Stimulated activated CD4-positive, alpha-beta T cell treated with anti-CD3 and anti-CD28 coated beads, Interleukin-15, amount 100 ng/mL, for 1 hour (primary cell): ENCODE results near the gene SPTBN2.
"Not testable (repeated sequence)": the region's sequence is repeated elsewhere in the genome, so short reads cannot be mapped to it uniquely, and the experiment has no call there.

ENCODE experiments used
- DNase-seq, 2 donors: peaks; one replicate each; pipeline ENCODE4 v3.0.0-alpha.2; 2020; ENCODE audit warnings: low read depth in 1 of 2, low spot score in 1 of 2

The SPTBN2 gene

DNA sequence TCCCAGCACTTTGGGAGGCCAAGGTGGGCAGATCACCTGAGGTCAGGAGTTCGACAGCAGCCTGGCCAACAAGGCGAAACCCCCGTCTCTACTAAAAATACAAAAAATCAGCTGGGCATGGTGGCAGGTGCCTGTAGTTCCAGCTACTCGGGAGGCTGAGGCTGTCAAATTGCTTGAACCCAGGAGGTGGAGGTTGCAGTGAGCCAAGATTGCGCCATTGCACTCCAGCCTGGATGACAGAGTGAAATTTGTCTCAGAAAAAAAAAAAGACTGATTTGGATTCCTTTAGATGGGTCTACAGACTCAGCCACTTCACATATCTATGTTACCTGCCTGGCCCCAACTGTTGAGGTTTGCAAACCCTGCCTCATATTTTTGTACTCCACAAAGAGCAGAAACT lies 4.8 kb downstream of the SPTBN2 start:
- not testable (repeated sequence) for DNase-seq

- DNase-seq = no peak
Measured at GRCh38 chr11:66723693-66724092, 5.3 kb downstream of the SPTBN2 start.

GRCh38 chr11:66722745-66723651 lies 6.0 kb downstream of the SPTBN2 start:
- DNase-seq = no peak

- no peak for DNase-seq
Measured at GRCh38 chr11:66721939-66722338, 7.1 kb downstream of the SPTBN2 start.

GRCh38 chr11:66720899-66721470 lies 8.0 kb downstream of the SPTBN2 start:
- DNase-seq = no peak

- DNase-seq = no peak
Measured at GRCh38 chr11:66720223-66720898, 8.7 kb downstream of the SPTBN2 start.

GRCh38 chr11:66719111-66719872 lies 9.7 kb downstream of the SPTBN2 start:
- no peak for DNase-seq

GRCh38 chr11:66718320-66718971 lies 10.6 kb downstream of the SPTBN2 start:
- no peak for DNase-seq

- no peak for DNase-seq
Measured at GRCh38 chr11:66717925-66718319, 11.1 kb downstream of the SPTBN2 start.

- no peak for DNase-seq
Measured at GRCh38 chr11:66716996-66717395, 12.0 kb downstream of the SPTBN2 start.

DNA sequence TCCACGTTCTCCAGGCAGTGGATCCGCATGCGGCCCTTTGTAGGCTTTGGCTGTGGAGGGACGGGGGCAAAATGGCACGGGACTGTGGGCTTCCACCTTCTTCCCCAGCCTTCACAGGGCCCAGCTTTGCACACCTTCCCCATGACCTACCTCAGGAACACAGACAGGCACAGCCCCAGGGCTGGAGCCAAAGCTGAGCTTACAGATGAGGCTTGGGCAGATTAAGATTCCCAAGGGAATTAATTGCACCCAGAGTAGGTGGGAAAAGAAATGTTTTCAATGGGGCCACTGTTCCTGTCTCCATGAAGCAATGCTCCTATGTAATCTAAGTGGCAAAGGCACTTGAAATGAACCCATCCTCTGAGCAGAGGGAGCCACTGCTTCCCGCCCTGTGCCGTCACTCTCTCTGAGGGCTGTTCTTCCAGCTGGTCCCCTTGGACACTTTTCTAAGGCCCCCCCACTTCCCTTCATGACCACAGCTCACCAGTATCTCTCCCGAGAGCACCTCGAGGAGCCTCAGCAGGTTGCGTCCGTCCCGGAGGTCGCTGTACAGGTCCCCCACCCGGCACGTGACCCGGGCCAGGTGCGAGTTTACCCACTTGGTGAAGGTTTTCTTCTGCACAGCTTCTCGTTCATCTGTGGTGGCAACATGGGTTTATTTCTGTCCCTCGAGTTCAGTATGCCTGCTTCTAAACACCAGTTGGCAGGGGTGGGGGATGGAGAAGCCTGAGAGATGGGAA lies 13.5 kb downstream of the SPTBN2 start:
- no peak for DNase-seq

DNA sequence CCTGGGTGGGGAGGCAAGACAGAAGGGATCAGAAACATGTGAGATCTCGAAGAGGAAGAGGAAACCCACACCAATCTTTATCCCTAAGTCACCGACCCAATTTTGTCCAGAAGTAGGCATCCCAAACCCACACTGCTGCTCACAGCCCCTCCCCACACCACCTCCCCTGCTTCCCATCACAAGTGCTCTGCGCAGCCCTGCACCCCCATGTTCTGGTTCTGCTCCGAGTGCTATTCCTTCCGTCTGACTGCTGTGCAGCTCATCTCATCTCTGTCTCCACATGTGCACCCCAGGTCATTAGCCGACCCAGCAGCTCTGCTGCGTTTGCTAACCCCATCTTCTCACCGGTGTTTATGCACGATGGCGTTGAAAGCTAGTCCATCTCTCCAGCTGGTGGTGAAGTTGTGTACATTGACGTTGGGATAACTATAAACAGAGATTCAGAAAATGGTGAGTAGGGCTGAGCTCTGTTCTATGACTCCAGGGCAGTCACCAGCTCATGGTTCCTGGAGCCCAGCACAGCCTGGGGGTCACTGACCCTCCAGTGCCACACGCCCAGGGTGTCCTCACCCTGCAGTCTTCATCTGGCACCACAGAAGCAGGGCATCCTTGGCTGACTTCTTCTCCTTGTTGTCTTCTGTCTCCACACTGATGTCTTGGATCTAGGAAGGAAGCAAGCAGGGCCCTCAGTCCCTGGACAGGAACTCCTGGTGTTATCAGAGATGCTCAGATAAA lies 15.1 kb downstream of the SPTBN2 start:
- no peak for DNase-seq

DNA sequence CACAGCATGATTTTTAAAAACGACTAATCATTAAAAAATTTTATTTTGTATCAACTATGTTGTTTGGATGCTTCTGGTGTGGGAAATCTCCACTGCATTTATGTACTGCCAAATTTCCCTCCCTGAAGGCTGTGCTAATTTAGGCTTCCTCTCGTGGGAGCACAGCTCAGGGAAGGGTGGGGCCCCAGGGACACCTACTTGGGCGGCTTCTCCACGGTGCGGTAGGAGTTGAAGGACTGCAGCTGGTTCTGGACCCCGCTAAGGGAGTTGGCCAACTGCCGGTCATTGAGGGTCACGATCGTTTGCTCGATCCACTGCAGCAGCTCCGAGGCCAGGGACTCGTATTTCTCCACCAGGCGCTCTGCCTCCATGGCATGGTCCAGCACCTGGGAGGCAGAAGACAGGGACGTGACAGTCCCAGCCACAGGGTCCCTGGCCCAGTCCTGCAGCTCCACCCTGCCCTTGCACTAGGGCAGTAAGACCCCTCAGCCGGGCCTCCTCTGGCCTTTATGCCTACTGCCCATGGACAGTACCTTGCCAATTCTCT lies 18.6 kb downstream of the SPTBN2 start:
- no peak for DNase-seq

- no peak for DNase-seq
Measured at GRCh38 chr11:66708701-66709100, 20.3 kb downstream of the SPTBN2 start.

DNA sequence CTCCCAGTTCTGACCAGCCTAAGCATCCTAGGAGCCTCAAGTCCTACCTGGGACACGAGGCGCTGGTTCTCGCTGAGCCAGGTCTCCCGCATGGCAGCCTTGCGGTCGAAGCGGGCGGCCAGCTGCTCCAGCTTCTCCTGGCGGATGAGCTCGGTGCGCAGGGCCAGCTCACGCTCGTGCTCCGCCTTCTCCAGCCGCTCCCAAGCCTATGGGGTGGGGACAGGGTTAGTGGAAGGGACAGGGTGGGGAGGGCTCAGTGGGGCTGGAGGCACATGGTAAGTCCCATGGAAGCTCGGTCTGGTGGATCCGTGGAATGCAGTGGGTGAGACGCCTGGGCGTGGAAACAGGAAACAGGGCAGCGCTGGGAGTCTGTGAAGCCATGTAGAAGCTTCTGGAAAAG lies 20.9 kb downstream of the SPTBN2 start:
- no peak for DNase-seq

GRCh38 chr11:66707486-66707885 lies 21.5 kb downstream of the SPTBN2 start:
- no peak for DNase-seq

DNA sequence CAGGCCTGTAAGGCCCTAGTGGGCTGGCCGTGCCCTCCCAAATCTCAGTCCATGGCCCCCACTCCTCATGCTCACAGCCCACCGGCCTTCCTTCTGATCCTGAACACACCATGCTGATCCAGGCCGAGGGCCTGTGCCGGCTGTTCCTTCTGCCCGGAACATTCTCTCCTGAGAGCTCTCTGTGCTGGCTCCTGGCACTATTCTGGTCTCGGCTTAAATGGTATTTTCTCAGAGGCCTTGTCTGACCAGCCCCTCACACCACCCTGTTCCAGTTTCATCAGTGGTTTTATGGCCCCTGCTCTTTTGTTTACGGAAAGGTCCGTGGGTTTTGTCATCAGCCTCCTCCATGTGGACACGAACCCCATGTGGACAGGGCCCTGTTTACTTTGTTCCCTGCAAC lies 22.0 kb downstream of the SPTBN2 start:
- no peak for DNase-seq

DNA sequence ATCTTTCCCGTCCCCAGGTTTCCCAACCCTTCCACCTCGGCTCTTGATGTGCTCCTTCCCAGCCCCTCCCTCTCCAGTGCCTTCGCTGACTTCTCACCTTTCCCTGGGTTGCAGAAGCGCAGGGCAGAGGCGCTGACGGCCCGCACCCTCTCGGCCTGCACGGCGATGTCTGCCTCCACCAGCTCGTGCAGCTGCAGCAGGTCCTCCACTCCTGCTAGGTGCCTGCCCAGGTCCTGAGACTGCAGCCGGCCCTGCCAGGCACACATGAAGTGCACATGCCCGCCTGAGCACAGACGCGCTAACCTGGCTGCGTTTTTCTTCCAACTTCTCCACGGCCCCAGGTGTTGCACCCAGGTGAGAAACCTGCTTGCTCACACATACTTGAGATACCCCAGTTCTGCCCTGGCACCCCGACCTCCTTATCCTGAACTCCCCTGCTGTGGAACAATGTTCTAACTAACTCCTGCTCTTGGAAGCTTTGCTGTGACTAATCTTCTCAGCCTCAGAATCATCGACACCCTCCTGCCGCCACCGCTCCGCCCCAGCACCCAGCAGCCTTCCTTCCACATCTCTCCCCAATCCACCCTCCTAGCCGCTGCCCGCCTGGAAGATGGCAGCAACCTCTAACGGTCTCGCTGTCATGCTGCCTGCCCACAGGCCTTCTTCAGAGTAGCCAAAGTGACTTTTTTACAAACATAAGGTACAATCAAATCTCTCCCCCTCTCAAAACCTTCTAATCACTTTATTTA lies 23.3 kb downstream of the SPTBN2 start:
- no peak for DNase-seq
